K562 (cell line): Measurements from ENCODE around the gene SH3RF1. TPM values are rescaled to one million over a fixed set of nuclear protein-coding genes. Genes with fewer than 3 reads are reported as not detected.

ENCODE experiments used
- ATAC-seq: fragments of 200-7000 bp; cut with Tn5 transposase; 3 replicates; pipeline ENCODE4 v1.9.1; 2020; ENCODE audit warnings: moderate library complexity
- BruUV-seq: library from RNA; stranded (reverse); fragments of 400-500 nt; replicated peaks from 2 replicates; lab custom pipeline; 2021; lab: Mats Ljungman, UMichigan
- CTCF ChIA-PET: fragments of 300-600 bp; formaldehyde crosslinking; extraction: SDS; loops from one replicate; lab custom pipeline; 2021; ENCODE audit warnings: low intra/inter-chr PET ratio; lab: Yijun Ruan, JAX
- POLR2A ChIA-PET: fragments of 300-600, 350-650 bp; sonication (Branson Sonifier 250); formaldehyde crosslinking; extraction: SDS; loops from one replicate; lab custom pipeline; 2021; ENCODE audit warnings: antibody characterized with exemption, inconsistent platforms; lab: Yijun Ruan, JAX
- DNase-seq, 4 experiments: peaks; one replicate each; pipeline versions ENCODE4 v3.0.0 to v3.0.0-alpha.2; 2011 to 2018; ENCODE audit warnings: low spot score in 3 of 4, mixed read lengths in 3 of 4; ENCODE audit errors: extremely low read depth in 1 of 4
- FAIRE-seq: peaks from 2 replicates; lab custom pipeline; 2011; peaks lifted over from hg19 to GRCh38; lab: Jason Lieb, UNC
- H2AFZ ChIP-seq: 2 replicates; pipeline ENCODE4 v1.6.0; 2011; ENCODE audit warnings: low read depth, low read length, control low read depth, inconsistent platforms
- H3K27ac ChIP-seq: fragments of 200-600 bp; 3 replicates; pipeline ENCODE4 v1.8.0; 2011; ENCODE audit warnings: low read depth, mild to moderate bottlenecking, control low read depth, inconsistent platforms, low read length, moderate library complexity, mixed read lengths; ENCODE audit errors: extremely low read depth
- H3K27me3 ChIP-seq, 2 experiments: fragments of 300-600 bp in 1 of 2; 2 replicates in 1 of 2; 3 replicates in 1 of 2; pipeline versions ENCODE4 v1.6.0 to v1.8.0; 2011; ENCODE audit warnings: inconsistent platforms in 2 of 2, low read length in 2 of 2, mild to moderate bottlenecking in 1 of 2, mixed read lengths in 1 of 2, moderate library complexity in 1 of 2; ENCODE audit not compliant: control insufficient read depth in 2 of 2, insufficient read depth in 2 of 2
- H3K36me3 ChIP-seq: fragments of 300-600 bp; 3 replicates; pipeline ENCODE4 v1.8.0; 2011; ENCODE audit warnings: mild to moderate bottlenecking, low read length, inconsistent platforms; ENCODE audit not compliant: control insufficient read depth, insufficient read depth
- H3K4me1 ChIP-seq, 2 experiments: fragments of 200-600 bp in 1 of 2; replicated peaks in 1 of 2; 2 replicates in 1 of 2; 3 replicates in 1 of 2; pipeline versions ENCODE4 v1.5.1 to v1.8.0; 2011; ENCODE audit warnings: inconsistent platforms in 2 of 2, low read length in 2 of 2, mild to moderate bottlenecking in 1 of 2, mixed read lengths in 1 of 2, moderate library complexity in 1 of 2; ENCODE audit not compliant: control insufficient read depth in 2 of 2, insufficient read depth in 2 of 2
- H3K4me2 ChIP-seq: 2 replicates; pipeline ENCODE4 v1.6.1; 2011; ENCODE audit warnings: low read length, control low read depth, inconsistent platforms, mixed read lengths; ENCODE audit not compliant: insufficient read depth
- H3K4me3 ChIP-seq: fragments of 200-600 bp; sonication (generic), shearing (Covaris generic); 2 replicates; pipeline ENCODE4 v1.5.1; 2016; ENCODE audit warnings: control low read depth, inconsistent platforms
- H3K79me2 ChIP-seq: fragments of 200-600 bp; 3 replicates; pipeline ENCODE4 v1.8.0; 2011; ENCODE audit warnings: low read length, inconsistent platforms; ENCODE audit not compliant: control insufficient read depth, insufficient read depth
- H3K9ac ChIP-seq, 2 experiments: 2 replicates each; pipeline versions ENCODE4 v1.6.0 to v1.6.1; 2011; ENCODE audit warnings: low read depth in 2 of 2, low read length in 2 of 2, control low read depth in 1 of 2, inconsistent platforms in 1 of 2, mild to moderate bottlenecking in 1 of 2, mixed read lengths in 1 of 2; ENCODE audit not compliant: insufficient read depth in 1 of 2
- H3K9me1 ChIP-seq: one replicate; pipeline ENCODE4 v1.6.0; 2011; ENCODE audit warnings: inconsistent platforms, mild to moderate bottlenecking, low read length, moderate library complexity; ENCODE audit not compliant: control insufficient read depth, insufficient read depth
- H3K9me3 ChIP-seq: replicated peaks from 2 replicates; pipeline ENCODE4 v1.5.1; 2011; ENCODE audit warnings: low read depth, low read length, inconsistent platforms; ENCODE audit not compliant: control insufficient read depth, insufficient read depth
- H4K20me1 ChIP-seq: replicated peaks from 2 replicates; pipeline ENCODE4 v1.6.1; 2011; ENCODE audit warnings: low read length, inconsistent platforms, mixed read lengths; ENCODE audit not compliant: control insufficient read depth, insufficient read depth
- CBX1 ChIP-seq: sonication (generic); IDR thresholded peaks from 2 replicates; pipeline ENCODE4 v1.6.1; 2016; ENCODE audit warnings: antibody characterized with exemption, low read depth, mild to moderate bottlenecking
- COPS2 ChIP-seq: fragments of 450-650 bp; conservative IDR thresholded peaks from 2 replicates; pipeline ENCODE4 v1.6.1; 2016; ENCODE audit warnings: mild to moderate bottlenecking, moderate library complexity
- DACH1 ChIP-seq: fragments of 450-650 bp; IDR thresholded peaks from 2 replicates; pipeline ENCODE4 v1.6.1; 2018; ENCODE audit not compliant: partially characterized antibody
- DNMT1 ChIP-seq: fragments of 450-650 bp; IDR thresholded peaks from 2 replicates; pipeline ENCODE4 v1.6.1; 2016; ENCODE audit warnings: antibody characterized with exemption, mild to moderate bottlenecking
- HIVEP1 ChIP-seq: fragments of 250-450 bp; sonication (Bioruptor Pico); IDR thresholded peaks from 2 replicates; pipeline ENCODE4 v1.4.0; 2020; ENCODE audit warnings: mild to moderate bottlenecking
- KAT8 ChIP-seq: fragments of 450-650 bp; IDR thresholded peaks from 2 replicates; pipeline ENCODE4 v1.6.1; 2016; ENCODE audit warnings: low read depth, mild to moderate bottlenecking
- NONO ChIP-seq, 2 experiments: fragments of 200-400 bp in 1 of 2; fragments of 450-650 bp in 1 of 2; formaldehyde crosslinking in 1 of 2; IDR thresholded peaks; 2 replicates each; pipeline ENCODE4 v1.6.1; 2017; ENCODE audit warnings: low read depth in 2 of 2, mild to moderate bottlenecking in 2 of 2, moderate library complexity in 2 of 2, low read length in 1 of 2
- NUFIP1 ChIP-seq: fragments of 450-650 bp; IDR thresholded peaks from 2 replicates; pipeline ENCODE4 v1.6.1; 2018; ENCODE audit not compliant: partially characterized antibody
- TCF3 ChIP-seq: sonication (generic); formaldehyde crosslinking; IDR thresholded peaks from 2 replicates; pipeline ENCODE4 v1.4.0; 2020; ENCODE audit warnings: mild to moderate bottlenecking, missing genetic modification reagents
- ZBTB17 ChIP-seq: fragments of 450-650 bp; formaldehyde crosslinking; IDR thresholded peaks from 2 replicates; pipeline ENCODE4 v1.4.0; 2020; ENCODE audit warnings: mild to moderate bottlenecking
- WGBS: fragments of 100-300 bp; shearing (Covaris generic); methylation state at CpG from one replicate; pipeline ENCODE4 v1.1.6; 2016; ENCODE audit warnings: low coverage, mixed read lengths; ENCODE audit not compliant: insufficient coverage; ENCODE audit errors: missing lambda C conversion rate; 5-methylcytosine and 5-hydroxymethylcytosine counted together
- in situ Hi-C: fragments of 300-500 bp; cut with MboI; formaldehyde crosslinking; loops from 4 replicates; pipeline ENCODE4 v1.15.0; 2018; ENCODE audit warnings: inconsistent platforms, mixed read lengths
- intact Hi-C: fragments of 100-400 bp; cut with micrococcal nuclease; formaldehyde crosslinking; loops from 2 replicates; pipeline ENCODE4 v1.14.2; 2022
- polyA plus RNA-seq, 8 experiments: library from polyadenylated mRNA; depleted of rRNA in 4 of 8; stranded (reverse) in 5 of 8; unstranded in 3 of 8; fragments of >200 nt; fragmentation: Nextera tagmentation in 2 of 8; fragmentation: Illumina TruSeq in 1 of 8; extraction: Ambion mirVana in 2 of 8; extraction: Trizol in 1 of 8; gene quantifications; 2 replicates each; pipeline versions ENCODE4 v1.2.1 to v1.2.3, GENCODE V29; 2011 to 2014; ENCODE audit warnings: inconsistent platforms in 1 of 8, missing spikeins in 1 of 8
- total RNA-seq, 7 experiments: library from RNA; depleted of rRNA in 6 of 7; stranded (reverse); fragments of >200 nt in 6 of 7; fragmentation: Illumina TruSeq in 2 of 7; extraction: Trizol in 2 of 7; gene quantifications; 2 replicates each; pipeline versions ENCODE4 v1.2.1 to v1.2.3, GENCODE V29; 2011 to 2021; ENCODE audit warnings: low replicate concordance in 1 of 7
- TF ChIP-seq, protein P1 (sequence below), 2 experiments: fragments of 450-650 bp in 1 of 2; sonication (generic) in 1 of 2; formaldehyde crosslinking in 1 of 2; IDR thresholded peaks; 2 replicates each; pipeline versions ENCODE4 v1.7.1 to v1.9.0; 2016 to 2022; ENCODE audit warnings: inconsistent platforms in 1 of 2, mild to moderate bottlenecking in 1 of 2, missing genetic modification reagents in 1 of 2
- TF ChIP-seq, protein P2 (sequence below): sonication (generic); formaldehyde crosslinking; IDR thresholded peaks from 2 replicates; pipeline ENCODE4 v1.8.0; 2022; ENCODE audit warnings: mild to moderate bottlenecking, low read depth, missing genetic modification reagents
- TF ChIP-seq, protein P3 (sequence below): fragments of 250-450 bp; sonication (Bioruptor Pico); IDR thresholded peaks from 2 replicates; pipeline ENCODE4 v1.6.1; 2021; ENCODE audit warnings: mild to moderate bottlenecking

Gene SH3RF1
- total and polyA plus RNA-seq, 9 of the 15 experiments (the other 6 are each of a cell fraction or from before 2014, with no cell fraction given) = 0.04 to 0.16 (median 0.11) TPM; not detected in 6

DNA sequence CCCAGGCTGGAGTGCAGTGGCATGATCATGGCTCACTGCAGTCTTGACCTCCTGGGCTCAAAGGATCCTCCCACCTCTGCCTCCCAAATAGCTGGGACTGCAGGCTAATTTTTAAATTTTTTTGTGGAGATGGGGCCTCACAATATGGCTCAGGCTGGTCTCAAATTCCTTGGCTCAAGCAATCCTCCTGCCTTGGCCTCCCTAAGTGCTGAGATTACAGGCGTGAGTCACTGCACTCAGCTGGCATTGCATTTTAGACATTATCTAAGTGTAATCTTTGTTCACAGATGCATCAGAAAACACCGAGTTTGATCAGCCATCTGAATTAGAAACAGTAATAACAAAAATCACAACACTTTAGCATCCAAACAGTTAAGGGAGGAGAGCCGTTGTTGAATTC lies 207.3 kb downstream of the SH3RF1 start:
- TF ChIP-seq DACH1 (no peak), HIVEP1 (CRISPR knock-in tag) (no peak), CBX1 (no peak), DNMT1 (no peak), ZBTB17 (CRISPR knock-in tag) (no peak), NUFIP1 (no peak), COPS2 (no peak), NONO (IDR thresholded peaks at IDR 0.05; ENCODE audit: low read depth in 2 of 2, low read length in 1 of 2) (no peak), KAT8 (no peak), TCF3 (CRISPR knock-in tag) (no peak)
- TF ChIP-seq, protein P1, sequence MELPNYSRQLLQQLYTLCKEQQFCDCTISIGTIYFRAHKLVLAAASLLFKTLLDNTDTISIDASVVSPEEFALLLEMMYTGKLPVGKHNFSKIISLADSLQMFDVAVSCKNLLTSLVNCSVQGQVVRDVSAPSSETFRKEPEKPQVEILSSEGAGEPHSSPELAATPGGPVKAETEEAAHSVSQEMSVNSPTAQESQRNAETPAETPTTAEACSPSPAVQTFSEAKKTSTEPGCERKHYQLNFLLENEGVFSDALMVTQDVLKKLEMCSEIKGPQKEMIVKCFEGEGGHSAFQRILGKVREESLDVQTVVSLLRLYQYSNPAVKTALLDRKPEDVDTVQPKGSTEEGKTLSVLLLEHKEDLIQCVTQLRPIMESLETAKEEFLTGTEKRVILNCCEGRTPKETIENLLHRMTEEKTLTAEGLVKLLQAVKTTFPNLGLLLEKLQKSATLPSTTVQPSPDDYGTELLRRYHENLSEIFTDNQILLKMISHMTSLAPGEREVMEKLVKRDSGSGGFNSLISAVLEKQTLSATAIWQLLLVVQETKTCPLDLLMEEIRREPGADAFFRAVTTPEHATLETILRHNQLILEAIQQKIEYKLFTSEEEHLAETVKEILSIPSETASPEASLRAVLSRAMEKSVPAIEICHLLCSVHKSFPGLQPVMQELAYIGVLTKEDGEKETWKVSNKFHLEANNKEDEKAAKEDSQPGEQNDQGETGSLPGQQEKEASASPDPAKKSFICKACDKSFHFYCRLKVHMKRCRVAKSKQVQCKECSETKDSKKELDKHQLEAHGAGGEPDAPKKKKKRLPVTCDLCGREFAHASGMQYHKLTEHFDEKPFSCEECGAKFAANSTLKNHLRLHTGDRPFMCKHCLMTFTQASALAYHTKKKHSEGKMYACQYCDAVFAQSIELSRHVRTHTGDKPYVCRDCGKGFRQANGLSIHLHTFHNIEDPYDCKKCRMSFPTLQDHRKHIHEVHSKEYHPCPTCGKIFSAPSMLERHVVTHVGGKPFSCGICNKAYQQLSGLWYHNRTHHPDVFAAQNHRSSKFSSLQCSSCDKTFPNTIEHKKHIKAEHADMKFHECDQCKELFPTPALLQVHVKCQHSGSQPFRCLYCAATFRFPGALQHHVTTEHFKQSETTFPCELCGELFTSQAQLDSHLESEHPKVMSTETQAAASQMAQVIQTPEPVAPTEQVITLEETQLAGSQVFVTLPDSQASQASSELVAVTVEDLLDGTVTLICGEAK (IDR thresholded peaks at IDR 0.05) = no peak
- TF ChIP-seq, protein P1 (CRISPR knock-in tag; IDR thresholded peaks at IDR 0.05) = no peak
- TF ChIP-seq, protein P2, sequence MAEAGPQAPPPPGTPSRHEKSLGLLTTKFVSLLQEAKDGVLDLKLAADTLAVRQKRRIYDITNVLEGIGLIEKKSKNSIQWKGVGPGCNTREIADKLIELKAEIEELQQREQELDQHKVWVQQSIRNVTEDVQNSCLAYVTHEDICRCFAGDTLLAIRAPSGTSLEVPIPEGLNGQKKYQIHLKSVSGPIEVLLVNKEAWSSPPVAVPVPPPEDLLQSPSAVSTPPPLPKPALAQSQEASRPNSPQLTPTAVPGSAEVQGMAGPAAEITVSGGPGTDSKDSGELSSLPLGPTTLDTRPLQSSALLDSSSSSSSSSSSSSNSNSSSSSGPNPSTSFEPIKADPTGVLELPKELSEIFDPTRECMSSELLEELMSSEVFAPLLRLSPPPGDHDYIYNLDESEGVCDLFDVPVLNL (CRISPR knock-in tag) = no peak
- TF ChIP-seq, protein P3, sequence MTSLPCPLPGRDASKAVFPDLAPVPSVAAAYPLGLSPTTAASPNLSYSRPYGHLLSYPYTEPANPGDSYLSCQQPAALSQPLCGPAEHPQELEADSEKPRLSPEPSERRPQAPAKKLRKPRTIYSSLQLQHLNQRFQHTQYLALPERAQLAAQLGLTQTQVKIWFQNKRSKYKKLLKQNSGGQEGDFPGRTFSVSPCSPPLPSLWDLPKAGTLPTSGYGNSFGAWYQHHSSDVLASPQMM (CRISPR knock-in tag) = no peak
- H4K20me1 ChIP-seq = no peaks in the 10 kb centered on the region
- peaks cover 2 to 21% of the 10 kb centered on the region in 2 experiments; a peak in 3 of 5 replicates for H3K27me3 ChIP-seq
- CTCF ChIA-PET = no interaction called here
- no peak overlapping the region for H3K9ac ChIP-seq
- H3K9me1 ChIP-seq = no peaks in the 10 kb centered on the region
- H3K79me2 ChIP-seq = no peaks in the 10 kb centered on the region
- no peak overlapping the region for H3K4me3 ChIP-seq
- ATAC-seq = no peak
- FAIRE-seq = no peak
- POLR2A ChIA-PET = interaction anchor here (0.6 to 1.0 kb wide), 2 partner anchors 16 to 575 kb away, joined by 3 to 4 read pairs; no protein-coding TSS in a partner anchor
- DNase-seq = no peak
- H3K27ac ChIP-seq = no peak overlapping the region
- no peaks in the 10 kb centered on the region for H3K9me3 ChIP-seq
- in situ Hi-C loops (no loop called here), intact Hi-C loops (no loop called here)
- no peak overlapping the region for H3K4me2 ChIP-seq
- no peaks in the 10 kb centered on the region for H3K4me1 ChIP-seq
- BruUV-seq = no TSS peak
- H3K36me3 ChIP-seq = no peaks in the 10 kb centered on the region
- WGBS = 13% methylated on average over 3 of the region's 3 CpGs
- H2AFZ ChIP-seq = no peak overlapping the region
